CD14-positive monocyte (primary cell): ENCODE results near the gene NSD1. TPM values are rescaled to one million over a fixed set of nuclear protein-coding genes. Genes with fewer than 3 reads are reported as not detected.

Experiments used
- DNase-seq, 3 donors: peaks; one replicate each; pipeline ENCODE4 v3.0.0-alpha.2; 2011 to 2022
- H2AFZ ChIP-seq: 2 replicates; pipeline ENCODE4 v1.6.0; 2012; ENCODE audit warnings: mild to moderate bottlenecking, low read depth, low read length, inconsistent platforms; ENCODE audit not compliant: insufficient read depth, poor library complexity, severe bottlenecking
- H3K27ac ChIP-seq, 2 donors: 1 replicate in 1 of 2; 2 replicates in 1 of 2; pipeline ENCODE4 v1.5.1; 2012 to 2013; ENCODE audit warnings: low read length in 2 of 2, control low read depth in 1 of 2, inconsistent platforms in 1 of 2, low read depth in 1 of 2, mild to moderate bottlenecking in 1 of 2
- H3K27me3 ChIP-seq, 2 donors: one replicate each; pipeline versions ENCODE4 v1.6.0 to v1.6.1; 2011 to 2013; ENCODE audit warnings: low read length in 2 of 2; ENCODE audit not compliant: control insufficient read depth in 2 of 2, insufficient read depth in 2 of 2
- H3K36me3 ChIP-seq, 2 donors: replicated peaks in 1 of 2; 1 replicate in 1 of 2; 2 replicates in 1 of 2; pipeline versions ENCODE4 v1.5.1 to v1.6.1; 2012 to 2013; ENCODE audit warnings: low read length in 2 of 2, control low read depth in 1 of 2, inconsistent platforms in 1 of 2, mild to moderate bottlenecking in 1 of 2; ENCODE audit not compliant: insufficient read depth in 2 of 2, control insufficient read depth in 1 of 2
- H3K4me1 ChIP-seq, 2 donors: 1 replicate in 1 of 2; 2 replicates in 1 of 2; pipeline versions ENCODE4 v1.5.1 to v1.6.1; 2012 to 2013; ENCODE audit warnings: low read length in 2 of 2, control low read depth in 1 of 2, inconsistent platforms in 1 of 2, mild to moderate bottlenecking in 1 of 2, moderate library complexity in 1 of 2; ENCODE audit not compliant: insufficient read depth in 2 of 2, control insufficient read depth in 1 of 2
- H3K4me2 ChIP-seq: replicated peaks from 2 replicates; pipeline ENCODE3; 2012; ENCODE audit warnings: low read length, moderate library complexity, mild to moderate bottlenecking; ENCODE audit not compliant: poor library complexity, severe bottlenecking; ENCODE audit errors: extremely low read depth
- H3K4me3 ChIP-seq, 3 experiments: fragments of 200-600 bp in 1 of 3; sonication (generic) in 1 of 3; replicated peaks in 1 of 3; 1 replicate in 2 of 3; 2 replicates in 1 of 3; pipeline ENCODE4 v1.5.1; 2011 to 2013; ENCODE audit warnings: low read length in 3 of 3, mild to moderate bottlenecking in 3 of 3, control low read depth in 2 of 3, low read depth in 2 of 3, inconsistent platforms in 1 of 3, moderate library complexity in 1 of 3
- H3K79me2 ChIP-seq: 2 replicates; pipeline ENCODE4 v1.6.0; 2012; ENCODE audit warnings: mild to moderate bottlenecking, control low read depth, inconsistent platforms, low read length, moderate library complexity; ENCODE audit not compliant: insufficient read depth
- H3K9ac ChIP-seq: 2 replicates; pipeline ENCODE4 v1.6.0; 2017; ENCODE audit warnings: low read length, mild to moderate bottlenecking; ENCODE audit not compliant: insufficient read depth, poor library complexity, severe bottlenecking
- H3K9me3 ChIP-seq, 2 donors: replicated peaks in 1 of 2; 1 replicate in 1 of 2; 2 replicates in 1 of 2; pipeline versions ENCODE4 v1.5.1 to v1.6.1; 2012 to 2013; ENCODE audit warnings: low read length in 2 of 2, control low read depth in 1 of 2; ENCODE audit not compliant: control insufficient read depth in 1 of 2, insufficient read depth in 1 of 2
- H4K20me1 ChIP-seq: 2 replicates; pipeline ENCODE4 v1.6.0; 2012; ENCODE audit warnings: mild to moderate bottlenecking, low read length, control low read depth, moderate library complexity; ENCODE audit not compliant: insufficient read depth
- H3K27ac Mint-ChIP-seq, 7 donors: one replicate each; pipeline ENCODE4 v1.8.0; 2020; ENCODE audit warnings: mild to moderate bottlenecking in 7 of 7, mixed read lengths in 7 of 7, moderate library complexity in 6 of 7, inconsistent platforms in 2 of 7
- H3K27me3 Mint-ChIP-seq, 3 donors: one replicate each; pipeline ENCODE4 v1.8.0; 2021 to 2022; ENCODE audit warnings: low read depth in 3 of 3, mild to moderate bottlenecking in 3 of 3, mixed read lengths in 3 of 3, moderate library complexity in 3 of 3, inconsistent platforms in 1 of 3
- H3K36me3 Mint-ChIP-seq, 2 donors: one replicate each; pipeline ENCODE4 v1.8.0; 2020; ENCODE audit warnings: mixed read lengths in 2 of 2, inconsistent platforms in 1 of 2, mild to moderate bottlenecking in 1 of 2
- H3K4me1 Mint-ChIP-seq: one replicate; pipeline ENCODE4 v1.8.0; 2020; ENCODE audit warnings: mild to moderate bottlenecking, mixed read lengths
- H3K4me3 Mint-ChIP-seq, 2 donors: one replicate each; pipeline ENCODE4 v1.8.0; 2020; ENCODE audit warnings: mild to moderate bottlenecking in 2 of 2, mixed read lengths in 2 of 2, moderate library complexity in 1 of 2
- H3K9me3 Mint-ChIP-seq, 7 donors: one replicate each; pipeline ENCODE4 v1.8.0; 2020 to 2022; ENCODE audit warnings: mixed read lengths in 7 of 7, mild to moderate bottlenecking in 6 of 7, moderate library complexity in 6 of 7, inconsistent platforms in 2 of 7
- WGBS: methylation state at CpG from one replicate; pipeline ENCODE4 v1.1.5; 2013; ENCODE audit warnings: missing lambda C conversion rate; ENCODE audit not compliant: insufficient coverage; 5-methylcytosine and 5-hydroxymethylcytosine counted together
- intact Hi-C, 2 donors: fragments of 100-400 bp; cut with micrococcal nuclease; formaldehyde crosslinking; loops; one replicate each; pipeline versions ENCODE4 v1.15.0 to v1.15.1; 2023
- polyA plus RNA-seq, 3 donors: library from polyadenylated mRNA; depleted of rRNA in 1 of 3; unstranded in 2 of 3; stranded (reverse) in 1 of 3; fragments of 300-500 nt in 2 of 3; fragments of >200 nt in 1 of 3; fragmentation: Illumina TruSeq in 2 of 3; gene quantifications; 1 replicate in 2 of 3; 2 replicates in 1 of 3; pipeline ENCODE4 v1.2.3, GENCODE V29; 2012 to 2021
- TF ChIP-seq, protein P1 (sequence below): fragments of 200-600 bp; IDR thresholded peaks from one replicate; pipeline ENCODE4 v1.8.0; 2022; ENCODE audit warnings: antibody characterized with exemption, mild to moderate bottlenecking

NSD1 gene
- polyA plus RNA-seq, 3 donors, result 12.6 to 31.9 (median 19.0) TPM

DNA sequence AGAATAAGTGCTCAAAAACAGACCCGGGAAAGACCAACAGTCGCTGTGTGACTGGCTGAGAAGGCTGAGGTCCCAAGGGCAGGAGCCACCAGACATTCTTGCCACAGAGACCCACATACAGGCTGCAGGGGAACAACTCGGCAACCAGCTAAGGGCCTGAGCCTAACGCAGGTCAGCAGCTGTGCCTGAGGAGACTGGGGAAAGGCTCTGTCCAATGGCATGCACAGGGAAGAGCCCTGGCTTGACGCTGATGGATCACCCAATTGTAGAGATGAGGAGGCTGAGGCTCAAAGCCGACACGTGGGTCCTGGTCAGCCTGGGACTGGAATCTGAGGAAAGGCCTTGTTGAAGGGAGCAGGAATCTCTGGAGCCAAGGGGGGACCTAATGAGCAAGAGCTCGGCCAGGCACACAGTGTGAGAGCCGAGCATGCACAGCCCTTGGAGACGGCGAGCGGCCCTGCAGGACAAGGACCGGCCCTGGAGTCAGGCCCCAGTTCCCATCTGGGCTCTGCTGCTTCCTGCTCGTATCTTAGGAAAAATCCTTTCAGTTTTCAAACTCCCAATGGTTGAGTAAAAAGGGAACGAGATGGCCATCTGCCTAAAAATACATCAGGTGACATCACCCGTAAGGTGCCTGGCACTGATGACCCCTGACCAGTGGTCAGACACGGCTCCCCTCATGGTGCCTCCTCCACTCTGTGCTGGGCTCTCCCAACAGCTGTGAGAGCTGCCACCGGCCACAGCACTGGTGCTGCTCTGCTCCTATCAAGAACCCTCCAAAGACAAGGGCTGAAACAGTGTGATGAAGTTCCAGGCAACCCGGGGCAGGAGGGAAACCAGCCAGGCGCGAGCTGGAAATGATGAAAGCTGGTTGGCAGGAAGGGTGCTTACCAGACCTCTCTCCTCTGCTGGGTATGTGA lies 201.5 kb downstream of the NSD1 start:
- peaks cover 91 to 98% of the 10 kb centered on the region in 2 donors for H3K36me3 ChIP-seq
- peaks cover 13% of the 10 kb centered on the region for H3K79me2 ChIP-seq
- no peak overlapping the region for H3K27ac ChIP-seq
- peaks cover 95% of the 10 kb centered on the region for H4K20me1 ChIP-seq
- Mint-ChIP-seq H3K36me3 (peaks cover 88 to 97% of the 10 kb centered on the region in 2 donors), H3K27me3 (peaks cover 2 to 9% (median 3%) of the 10 kb centered on the region in 3 donors), H3K27ac (no peak overlapping the region), H3K4me1 (peaks cover 14% of the 10 kb centered on the region), H3K4me3 (no peak overlapping the region), H3K9me3 (peaks cover 0 to 2% (median 0%) of the 10 kb centered on the region in 7 donors)
- TF ChIP-seq, protein P1, sequence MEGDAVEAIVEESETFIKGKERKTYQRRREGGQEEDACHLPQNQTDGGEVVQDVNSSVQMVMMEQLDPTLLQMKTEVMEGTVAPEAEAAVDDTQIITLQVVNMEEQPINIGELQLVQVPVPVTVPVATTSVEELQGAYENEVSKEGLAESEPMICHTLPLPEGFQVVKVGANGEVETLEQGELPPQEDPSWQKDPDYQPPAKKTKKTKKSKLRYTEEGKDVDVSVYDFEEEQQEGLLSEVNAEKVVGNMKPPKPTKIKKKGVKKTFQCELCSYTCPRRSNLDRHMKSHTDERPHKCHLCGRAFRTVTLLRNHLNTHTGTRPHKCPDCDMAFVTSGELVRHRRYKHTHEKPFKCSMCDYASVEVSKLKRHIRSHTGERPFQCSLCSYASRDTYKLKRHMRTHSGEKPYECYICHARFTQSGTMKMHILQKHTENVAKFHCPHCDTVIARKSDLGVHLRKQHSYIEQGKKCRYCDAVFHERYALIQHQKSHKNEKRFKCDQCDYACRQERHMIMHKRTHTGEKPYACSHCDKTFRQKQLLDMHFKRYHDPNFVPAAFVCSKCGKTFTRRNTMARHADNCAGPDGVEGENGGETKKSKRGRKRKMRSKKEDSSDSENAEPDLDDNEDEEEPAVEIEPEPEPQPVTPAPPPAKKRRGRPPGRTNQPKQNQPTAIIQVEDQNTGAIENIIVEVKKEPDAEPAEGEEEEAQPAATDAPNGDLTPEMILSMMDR, result no peak
- no peak overlapping the region for H3K4me2 ChIP-seq
- DNase-seq, result no peak
- H3K9me3 ChIP-seq, result no peaks in the 10 kb centered on the region
- 96% methylated on average over 17 of the region's 21 CpGs for WGBS
- intact Hi-C loops, result no loop called here
- no peaks in the 10 kb centered on the region for H3K27me3 ChIP-seq
- peaks cover 2 to 6% of the 10 kb centered on the region in 2 donors for H3K4me1 ChIP-seq
- no peak overlapping the region for H3K4me3 ChIP-seq
- H2AFZ ChIP-seq, result no peak overlapping the region
- no peak overlapping the region for H3K9ac ChIP-seq

DNA sequence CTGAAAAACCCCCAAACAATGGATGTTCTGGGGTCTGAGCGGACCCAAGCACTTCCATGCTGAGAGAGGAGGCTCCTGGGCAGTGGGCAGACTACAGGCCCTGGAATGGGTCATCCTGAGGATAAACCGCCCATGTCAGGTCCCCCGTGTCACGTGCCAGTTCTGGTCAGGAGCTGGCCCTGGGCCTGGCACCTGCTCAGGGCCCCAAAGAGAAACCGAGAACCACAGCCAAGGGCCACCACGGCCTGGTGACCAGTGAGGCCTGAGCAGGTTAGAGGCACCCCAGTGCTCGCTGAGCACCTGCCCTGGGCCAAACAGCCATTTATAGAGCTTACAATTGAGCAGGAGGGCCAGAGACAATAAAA lies 202.1 kb downstream of the NSD1 start:
- Histone ChIP-seq H3K9ac (no peak overlapping the region), H3K9me3 (no peaks in the 10 kb centered on the region), H3K27me3 (no peaks in the 10 kb centered on the region), H3K27ac (no peak overlapping the region), H3K79me2 (peaks cover 17% of the 10 kb centered on the region), H2AFZ (no peak overlapping the region), H3K4me2 (no peak overlapping the region), H3K36me3 (peaks cover 84 to 96% of the 10 kb centered on the region in 2 donors), H3K4me1 (peaks cover 2 to 6% of the 10 kb centered on the region in 2 donors), H4K20me1 (peaks cover 95% of the 10 kb centered on the region), H3K4me3 (no peak overlapping the region)
- intact Hi-C loops, result no loop called here
- Mint-ChIP-seq H3K4me1 (peaks cover 14% of the 10 kb centered on the region), H3K27ac (no peak overlapping the region), H3K36me3 (peaks cover 85 to 96% of the 10 kb centered on the region in 2 donors), H3K27me3 (peaks cover 2 to 10% (median 3%) of the 10 kb centered on the region in 3 donors), H3K9me3 (peaks cover 0 to 2% (median 0%) of the 10 kb centered on the region in 7 donors), H3K4me3 (no peak overlapping the region)
- WGBS, result 100% methylated on average over 7 of the region's 7 CpGs
- DNase-seq, result no peak
- TF ChIP-seq, protein P1, result no peak
